Tibial nerve (tissue), 4 donors: ENCODE measurements around the gene MYRIP.

ENCODE experiments used
- EP300 ChIP-seq, 2 donors: sonication (generic); formaldehyde crosslinking; IDR thresholded peaks; one replicate each; pipeline ENCODE4 v1.6.1; 2017; ENCODE audit warnings: antibody characterized with exemption in 2 of 2, mild to moderate bottlenecking in 1 of 2
- POLR2A ChIP-seq, 2 donors: fragments of 450-650 bp; IDR thresholded peaks; one replicate each; pipeline ENCODE4 v1.6.1; 2017; ENCODE audit warnings: antibody characterized with exemption in 2 of 2, mild to moderate bottlenecking in 2 of 2, moderate library complexity in 2 of 2
- TF ChIP-seq, protein P1 (sequence below), 5 experiments: fragments of 200-600 bp in 3 of 5; fragments of 450-650 bp in 2 of 5; sonication (generic) in 3 of 5; IDR thresholded peaks; one replicate each; pipeline ENCODE4 v1.5.1; 2016 to 2019; ENCODE audit warnings: antibody characterized with exemption in 5 of 5, mild to moderate bottlenecking in 3 of 5, moderate library complexity in 2 of 5

DNA sequence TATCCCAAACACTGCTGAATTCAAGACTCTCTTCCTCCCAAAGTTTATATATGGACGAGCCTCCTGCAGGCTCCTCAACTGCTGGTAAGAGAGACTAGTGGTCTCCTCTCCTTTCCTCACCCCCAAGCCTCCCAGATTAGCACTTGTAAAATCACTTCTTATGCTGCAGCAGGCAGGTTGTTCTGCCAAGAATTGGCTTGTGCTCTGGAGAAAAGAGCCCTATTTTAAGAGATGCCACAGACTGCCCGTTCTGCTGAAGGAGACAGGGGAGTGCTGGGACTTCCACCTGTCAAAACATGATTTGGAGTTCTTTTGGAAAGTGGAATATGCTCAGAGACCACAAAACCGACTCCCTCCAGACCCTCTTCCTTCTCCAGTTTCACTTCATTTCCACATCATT is 269.2 kb downstream of the MYRIP start:
- TF ChIP-seq, protein P1, sequence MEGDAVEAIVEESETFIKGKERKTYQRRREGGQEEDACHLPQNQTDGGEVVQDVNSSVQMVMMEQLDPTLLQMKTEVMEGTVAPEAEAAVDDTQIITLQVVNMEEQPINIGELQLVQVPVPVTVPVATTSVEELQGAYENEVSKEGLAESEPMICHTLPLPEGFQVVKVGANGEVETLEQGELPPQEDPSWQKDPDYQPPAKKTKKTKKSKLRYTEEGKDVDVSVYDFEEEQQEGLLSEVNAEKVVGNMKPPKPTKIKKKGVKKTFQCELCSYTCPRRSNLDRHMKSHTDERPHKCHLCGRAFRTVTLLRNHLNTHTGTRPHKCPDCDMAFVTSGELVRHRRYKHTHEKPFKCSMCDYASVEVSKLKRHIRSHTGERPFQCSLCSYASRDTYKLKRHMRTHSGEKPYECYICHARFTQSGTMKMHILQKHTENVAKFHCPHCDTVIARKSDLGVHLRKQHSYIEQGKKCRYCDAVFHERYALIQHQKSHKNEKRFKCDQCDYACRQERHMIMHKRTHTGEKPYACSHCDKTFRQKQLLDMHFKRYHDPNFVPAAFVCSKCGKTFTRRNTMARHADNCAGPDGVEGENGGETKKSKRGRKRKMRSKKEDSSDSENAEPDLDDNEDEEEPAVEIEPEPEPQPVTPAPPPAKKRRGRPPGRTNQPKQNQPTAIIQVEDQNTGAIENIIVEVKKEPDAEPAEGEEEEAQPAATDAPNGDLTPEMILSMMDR (IDR thresholded peaks at IDR 0.05) = no peak
- TF ChIP-seq EP300 (IDR thresholded peaks at IDR 0.05) (no peak), POLR2A (IDR thresholded peaks at IDR 0.05) (no peak)
